Brain microvascular endothelial cell (primary cell): ENCODE measurements around the gene C10orf67.
"Not testable (repeated sequence)": the region's sequence is repeated elsewhere in the genome, so short reads cannot be mapped to it uniquely, and the experiment has no call there.

Source experiments
- DNase-seq: peaks from one replicate; pipeline ENCODE4 v3.0.0-alpha.2; 2020
- H3K27ac ChIP-seq: fragments of 250-450 bp; sonication (Bioruptor Pico); 2 replicates; pipeline ENCODE4 v1.5.1; 2020; ENCODE audit warnings: mild to moderate bottlenecking, moderate library complexity
- H3K27me3 ChIP-seq: fragments of 250-450 bp; sonication (Bioruptor Pico); replicated peaks from 2 replicates; pipeline ENCODE4 v1.5.1; 2020; ENCODE audit warnings: mild to moderate bottlenecking
- H3K36me3 ChIP-seq: fragments of 250-450 bp; sonication (Bioruptor Pico); replicated peaks from 2 replicates; pipeline ENCODE4 v1.5.1; 2020; ENCODE audit warnings: mild to moderate bottlenecking
- H3K4me3 ChIP-seq: 2 replicates; pipeline ENCODE4 v1.5.1; 2011; ENCODE audit warnings: low read depth, mild to moderate bottlenecking, control low read depth, low read length, moderate library complexity
- in situ Hi-C: cut with HindIII; loops from 2 replicates; pipeline ENCODE4 v1.10.0; 2017; ENCODE audit warnings: low sequenced_read_pairs, low pct_ligation_motif_present
- TF ChIP-seq, protein P1 (sequence below): IDR thresholded peaks from 2 replicates; pipeline ENCODE4 v1.5.1; 2011; ENCODE audit warnings: low read depth, mild to moderate bottlenecking, moderate library complexity, low read length, control low read depth, inconsistent platforms; ENCODE audit errors: missing control alignments

The C10orf67 gene

GRCh38 chr10:23344241-23344841, at the start of gene C10orf67:
TSS of gene C10orf67 (minus strand) at chr10:23344797. CDS start at chr10:23344774, 23 bp downstream.
- DNase-seq: peak; percentile 39
- TF ChIP-seq, protein P1, sequence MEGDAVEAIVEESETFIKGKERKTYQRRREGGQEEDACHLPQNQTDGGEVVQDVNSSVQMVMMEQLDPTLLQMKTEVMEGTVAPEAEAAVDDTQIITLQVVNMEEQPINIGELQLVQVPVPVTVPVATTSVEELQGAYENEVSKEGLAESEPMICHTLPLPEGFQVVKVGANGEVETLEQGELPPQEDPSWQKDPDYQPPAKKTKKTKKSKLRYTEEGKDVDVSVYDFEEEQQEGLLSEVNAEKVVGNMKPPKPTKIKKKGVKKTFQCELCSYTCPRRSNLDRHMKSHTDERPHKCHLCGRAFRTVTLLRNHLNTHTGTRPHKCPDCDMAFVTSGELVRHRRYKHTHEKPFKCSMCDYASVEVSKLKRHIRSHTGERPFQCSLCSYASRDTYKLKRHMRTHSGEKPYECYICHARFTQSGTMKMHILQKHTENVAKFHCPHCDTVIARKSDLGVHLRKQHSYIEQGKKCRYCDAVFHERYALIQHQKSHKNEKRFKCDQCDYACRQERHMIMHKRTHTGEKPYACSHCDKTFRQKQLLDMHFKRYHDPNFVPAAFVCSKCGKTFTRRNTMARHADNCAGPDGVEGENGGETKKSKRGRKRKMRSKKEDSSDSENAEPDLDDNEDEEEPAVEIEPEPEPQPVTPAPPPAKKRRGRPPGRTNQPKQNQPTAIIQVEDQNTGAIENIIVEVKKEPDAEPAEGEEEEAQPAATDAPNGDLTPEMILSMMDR: no peak
- in situ Hi-C loops: no loop called here
- peak within 1 kb of the TSS; percentile 86 for H3K27ac ChIP-seq
- H3K27me3 ChIP-seq: no peaks in the 10 kb centered on the region
- peak within 1 kb of the TSS; percentile 65 for H3K4me3 ChIP-seq
- no peaks in the 10 kb centered on the region for H3K36me3 ChIP-seq

DNA sequence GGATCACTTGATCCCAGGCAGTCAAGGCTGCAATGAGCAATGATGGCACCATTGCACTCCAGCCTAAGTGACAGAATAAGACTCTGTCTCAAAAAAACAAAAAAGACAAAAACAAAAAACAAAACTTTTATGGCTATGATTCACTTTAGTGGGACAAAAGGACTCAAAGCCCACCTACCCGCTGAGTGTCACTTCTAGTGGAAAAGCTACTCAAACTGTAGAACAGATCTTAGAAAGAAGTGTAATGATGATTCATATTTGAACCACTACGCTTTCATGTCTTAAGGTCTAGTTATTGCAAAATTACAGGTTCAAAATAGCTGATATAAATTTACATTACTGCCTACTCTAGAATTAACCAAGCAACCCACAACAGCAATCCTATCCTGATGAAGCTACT, 47.2 kb upstream of the C10orf67 start:
- DNase-seq: no peak
- TF ChIP-seq, protein P1: no peak
- Histone ChIP-seq H3K4me3 (no peak overlapping the region), H3K27me3 (no peaks in the 10 kb centered on the region), H3K36me3 (no peaks in the 10 kb centered on the region), H3K27ac (no peak overlapping the region)
- in situ Hi-C loops: no loop called here

GRCh38 chr10:23390809-23391208, 46.2 kb upstream of the C10orf67 start:
- no peak overlapping the region for H3K27ac ChIP-seq
- H3K36me3 ChIP-seq: no peaks in the 10 kb centered on the region
- no peak for DNase-seq
- in situ Hi-C loops: no loop called here
- H3K4me3 ChIP-seq: no peak overlapping the region
- H3K27me3 ChIP-seq: no peaks in the 10 kb centered on the region
- TF ChIP-seq, protein P1: no peak

- in situ Hi-C loops, H3K27me3 ChIP-seq, DNase-seq, H3K4me3 ChIP-seq, H3K27ac ChIP-seq, H3K36me3 ChIP-seq: not testable (repeated sequence)
Measured at GRCh38 chr10:23390408-23390807, 45.8 kb upstream of the C10orf67 start.

DNA sequence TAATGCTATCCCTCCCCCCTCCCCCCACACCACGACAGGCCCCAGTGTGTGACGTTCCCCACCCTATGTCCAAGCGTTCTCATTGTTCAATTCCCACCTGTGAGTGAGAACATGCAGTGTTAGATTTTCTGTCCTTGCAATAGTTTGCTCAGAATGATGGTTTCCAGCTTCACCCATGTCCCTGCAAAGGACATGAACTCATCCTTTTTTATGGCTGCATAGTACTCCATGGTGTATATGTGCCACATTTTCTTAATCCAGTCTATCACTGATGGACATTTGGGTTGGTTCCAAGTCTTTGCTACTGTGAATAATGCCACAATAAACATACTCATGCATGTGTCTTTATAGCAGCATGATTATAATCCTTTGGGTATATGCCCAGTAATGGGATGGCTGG, 42.9 kb upstream of the C10orf67 start:
- H3K27ac ChIP-seq, H3K36me3 ChIP-seq, H3K27me3 ChIP-seq, DNase-seq, in situ Hi-C loops, H3K4me3 ChIP-seq: not testable (repeated sequence)

GRCh38 chr10:23386052-23386451, 41.5 kb upstream of the C10orf67 start:
- no peak overlapping the region for H3K27ac ChIP-seq
- H3K27me3 ChIP-seq: no peaks in the 10 kb centered on the region
- DNase-seq: no peak
- no peaks in the 10 kb centered on the region for H3K36me3 ChIP-seq
- H3K4me3 ChIP-seq: no peak overlapping the region
- in situ Hi-C loops: no loop called here
- TF ChIP-seq, protein P1: no peak

- TF ChIP-seq, protein P1: no peak
- DNase-seq: peak; percentile 9
- in situ Hi-C loops: no loop called here
- Histone ChIP-seq H3K27ac (no peak overlapping the region), H3K27me3 (no peaks in the 10 kb centered on the region), H3K4me3 (no peak overlapping the region), H3K36me3 (no peaks in the 10 kb centered on the region)
Measured at GRCh38 chr10:23384364-23384763, 39.8 kb upstream of the C10orf67 start.
